Measurements from ENCODE around the gene WWOX.

GRCh38 chr16:78385086-78385805 lies 285.8 kb downstream of the WWOX start:
- no peak for TF ChIP-seq EZH2 (IDR thresholded peaks at IDR 0.05)
- no peak for TF ChIP-seq POLR2AphosphoS5 (IDR thresholded peaks at IDR 0.05; ENCODE audit: borderline replicate concordance, low read depth, low read length)
- no peak for TF ChIP-seq FOXP2 (optimal IDR thresholded peaks at IDR 0.05; ENCODE audit: control extremely low read depth, extremely low read length, insufficient read depth)

Measured in SK-N-MC (cell line).